ENCODE measurements around the gene PISD. TPM values are rescaled to one million over a fixed set of nuclear protein-coding genes. Genes with fewer than 3 reads are reported as not detected.

The PISD gene
- 20.3 and 21.2 TPM in 2 replicates for total RNA-seq

DNA sequence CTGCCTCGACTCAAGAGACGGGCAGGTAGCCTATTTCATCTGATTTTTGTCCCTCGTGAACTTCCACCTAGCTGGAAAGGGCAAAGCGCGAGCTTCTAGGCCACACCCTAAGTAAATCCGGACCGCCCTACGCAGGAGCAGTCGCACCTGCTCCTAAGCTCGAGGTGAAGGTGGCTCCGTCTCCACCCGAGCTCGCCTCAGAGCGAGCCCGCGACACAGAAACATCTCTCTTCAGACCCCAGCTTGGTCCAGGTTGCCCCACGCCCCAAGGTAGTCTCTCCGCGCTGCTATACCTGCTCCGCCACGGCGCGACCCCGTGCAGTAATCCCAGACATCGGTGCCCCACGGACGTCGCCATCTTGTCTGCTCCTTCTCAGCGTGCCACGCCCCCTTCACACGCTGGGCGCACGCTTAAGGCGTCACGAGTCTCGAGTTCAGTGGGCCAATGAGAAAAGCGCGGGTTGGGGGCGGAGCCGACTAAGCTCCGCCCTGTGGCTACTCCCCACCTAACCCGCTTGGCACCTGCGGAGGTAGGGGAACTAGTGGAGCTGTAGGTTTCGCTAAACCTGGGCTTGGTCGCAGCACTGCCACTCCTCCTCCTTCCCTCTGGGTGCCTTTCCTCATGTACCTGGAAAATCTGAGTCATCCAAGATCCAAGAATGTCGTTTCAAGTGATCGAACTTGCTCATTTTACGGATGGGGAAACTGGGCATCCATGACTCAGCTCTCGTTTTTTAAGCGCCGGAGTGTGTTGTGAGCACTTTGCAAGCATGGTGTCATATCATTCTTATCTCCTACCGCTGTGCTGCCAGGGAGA lies at the start of gene PISD:
Gene PISD (minus strand): TSS at position 365 of the 817 bp plus-strand sequence. CDS start 7 bp downstream, at position 358.

Other genes starting within 250 kb of the PISD start
- 7.4 and 7.9 TPM in 2 replicates for gene EIF4ENIF1, start 172.4 kb downstream of the PISD start, total RNA-seq
- gene SFI1, start 165.7 kb downstream of the PISD start, total RNA-seq: 8.2 and 9.9 TPM in 2 replicates
- gene PRR14L, start 87.9 kb upstream of the PISD start, total RNA-seq: 10.0 and 12.0 TPM in 2 replicates
- 9.1 and 11.2 TPM in 2 replicates for gene DEPDC5, start 91.8 kb upstream of the PISD start, total RNA-seq

All from bronchial smooth muscle cell (primary cell).